ENCODE data around the gene ELMOD1.

ELMOD1 gene

DNA sequence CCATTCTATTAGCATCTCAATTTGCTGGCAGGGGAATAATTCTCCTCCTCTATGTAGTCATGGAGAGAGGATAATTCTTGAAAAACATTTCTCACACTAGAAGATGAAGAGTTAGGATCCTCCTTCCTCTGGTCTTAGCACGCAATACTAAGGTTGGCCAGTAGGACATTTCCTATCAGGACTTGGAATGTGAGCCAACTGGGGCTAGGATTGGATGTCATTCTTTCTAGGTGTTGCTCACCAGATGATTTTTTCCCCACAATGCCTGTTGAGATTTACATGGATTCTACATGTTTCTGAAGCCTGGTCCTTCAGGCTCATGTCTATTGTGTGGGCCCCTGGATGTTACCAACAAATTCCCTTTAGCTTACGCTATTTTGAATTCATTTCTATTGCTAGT is 92.9 kb downstream of the ELMOD1 start:
- no peak overlapping the region for H3K4me3 ChIP-seq (replicated peaks; ENCODE audit: insufficient read depth, low read length)
- TF ChIP-seq POLR2AphosphoS5 (IDR thresholded peaks at IDR 0.05; ENCODE audit: low read depth) (no peak), GABPA (IDR thresholded peaks at IDR 0.05; ENCODE audit: low read depth) (no peak), SPI1 (IDR thresholded peaks at IDR 0.05; ENCODE audit: borderline replicate concordance, low read depth) (no peak)
- TF ChIP-seq, protein P1, sequence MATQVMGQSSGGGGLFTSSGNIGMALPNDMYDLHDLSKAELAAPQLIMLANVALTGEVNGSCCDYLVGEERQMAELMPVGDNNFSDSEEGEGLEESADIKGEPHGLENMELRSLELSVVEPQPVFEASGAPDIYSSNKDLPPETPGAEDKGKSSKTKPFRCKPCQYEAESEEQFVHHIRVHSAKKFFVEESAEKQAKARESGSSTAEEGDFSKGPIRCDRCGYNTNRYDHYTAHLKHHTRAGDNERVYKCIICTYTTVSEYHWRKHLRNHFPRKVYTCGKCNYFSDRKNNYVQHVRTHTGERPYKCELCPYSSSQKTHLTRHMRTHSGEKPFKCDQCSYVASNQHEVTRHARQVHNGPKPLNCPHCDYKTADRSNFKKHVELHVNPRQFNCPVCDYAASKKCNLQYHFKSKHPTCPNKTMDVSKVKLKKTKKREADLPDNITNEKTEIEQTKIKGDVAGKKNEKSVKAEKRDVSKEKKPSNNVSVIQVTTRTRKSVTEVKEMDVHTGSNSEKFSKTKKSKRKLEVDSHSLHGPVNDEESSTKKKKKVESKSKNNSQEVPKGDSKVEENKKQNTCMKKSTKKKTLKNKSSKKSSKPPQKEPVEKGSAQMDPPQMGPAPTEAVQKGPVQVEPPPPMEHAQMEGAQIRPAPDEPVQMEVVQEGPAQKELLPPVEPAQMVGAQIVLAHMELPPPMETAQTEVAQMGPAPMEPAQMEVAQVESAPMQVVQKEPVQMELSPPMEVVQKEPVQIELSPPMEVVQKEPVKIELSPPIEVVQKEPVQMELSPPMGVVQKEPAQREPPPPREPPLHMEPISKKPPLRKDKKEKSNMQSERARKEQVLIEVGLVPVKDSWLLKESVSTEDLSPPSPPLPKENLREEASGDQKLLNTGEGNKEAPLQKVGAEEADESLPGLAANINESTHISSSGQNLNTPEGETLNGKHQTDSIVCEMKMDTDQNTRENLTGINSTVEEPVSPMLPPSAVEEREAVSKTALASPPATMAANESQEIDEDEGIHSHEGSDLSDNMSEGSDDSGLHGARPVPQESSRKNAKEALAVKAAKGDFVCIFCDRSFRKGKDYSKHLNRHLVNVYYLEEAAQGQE (IDR thresholded peaks at IDR 0.05; ENCODE audit: insufficient replicate concordance, low read depth): no peak
- TF ChIP-seq, protein P2, sequence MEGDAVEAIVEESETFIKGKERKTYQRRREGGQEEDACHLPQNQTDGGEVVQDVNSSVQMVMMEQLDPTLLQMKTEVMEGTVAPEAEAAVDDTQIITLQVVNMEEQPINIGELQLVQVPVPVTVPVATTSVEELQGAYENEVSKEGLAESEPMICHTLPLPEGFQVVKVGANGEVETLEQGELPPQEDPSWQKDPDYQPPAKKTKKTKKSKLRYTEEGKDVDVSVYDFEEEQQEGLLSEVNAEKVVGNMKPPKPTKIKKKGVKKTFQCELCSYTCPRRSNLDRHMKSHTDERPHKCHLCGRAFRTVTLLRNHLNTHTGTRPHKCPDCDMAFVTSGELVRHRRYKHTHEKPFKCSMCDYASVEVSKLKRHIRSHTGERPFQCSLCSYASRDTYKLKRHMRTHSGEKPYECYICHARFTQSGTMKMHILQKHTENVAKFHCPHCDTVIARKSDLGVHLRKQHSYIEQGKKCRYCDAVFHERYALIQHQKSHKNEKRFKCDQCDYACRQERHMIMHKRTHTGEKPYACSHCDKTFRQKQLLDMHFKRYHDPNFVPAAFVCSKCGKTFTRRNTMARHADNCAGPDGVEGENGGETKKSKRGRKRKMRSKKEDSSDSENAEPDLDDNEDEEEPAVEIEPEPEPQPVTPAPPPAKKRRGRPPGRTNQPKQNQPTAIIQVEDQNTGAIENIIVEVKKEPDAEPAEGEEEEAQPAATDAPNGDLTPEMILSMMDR (IDR thresholded peaks at IDR 0.05; ENCODE audit: insufficient read depth, low read length): no peak
- H3K27ac ChIP-seq (replicated peaks): no peak overlapping the region
- peak in 1 of 2 experiments; percentile 26 for DNase-seq (ENCODE audit: low read depth in 1 of 2, low spot score in 1 of 2)
- no peaks in the 10 kb centered on the region for H3K27me3 ChIP-seq (ENCODE audit: insufficient read depth, poor library complexity, severe bottlenecking)

DNA sequence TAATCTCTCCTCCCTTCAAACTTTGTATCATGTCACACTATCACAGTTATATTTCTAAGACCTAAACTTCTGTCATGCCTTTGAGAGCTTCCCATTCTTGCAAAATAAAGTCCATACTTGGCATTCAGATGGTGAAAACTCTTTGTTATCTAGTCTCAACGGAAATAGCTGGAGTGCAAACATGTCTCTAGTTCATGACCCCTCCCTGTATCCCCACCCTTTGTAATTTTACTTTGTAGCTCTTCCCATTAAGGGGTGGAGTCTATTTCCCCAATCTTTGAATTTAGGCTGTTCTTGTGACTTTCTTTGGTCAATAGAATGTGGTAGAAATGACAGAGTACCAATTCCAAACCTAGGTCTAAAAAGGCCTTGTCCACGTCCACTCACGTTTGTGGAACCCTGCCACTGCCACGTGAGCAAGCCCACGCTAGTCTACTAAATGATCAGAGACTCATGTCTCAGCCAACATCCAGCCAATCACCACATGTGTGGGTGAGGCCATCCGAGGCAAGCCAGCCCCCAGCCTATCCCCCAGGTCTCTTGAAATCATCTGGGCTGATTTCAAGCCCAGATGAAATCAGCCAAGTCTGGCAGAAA is 97.5 kb downstream of the ELMOD1 start:
- no peak overlapping the region for H3K27ac ChIP-seq (replicated peaks)
- H3K27me3 ChIP-seq (ENCODE audit: insufficient read depth, poor library complexity, severe bottlenecking): no peaks in the 10 kb centered on the region
- H3K4me3 ChIP-seq (replicated peaks; ENCODE audit: insufficient read depth, low read length): no peak overlapping the region
- no peak for DNase-seq (ENCODE audit: low read depth in 1 of 2, low spot score in 1 of 2)
- TF ChIP-seq, protein P2 (IDR thresholded peaks at IDR 0.05; ENCODE audit: insufficient read depth, low read length): no peak
- TF ChIP-seq POLR2AphosphoS5 (IDR thresholded peaks at IDR 0.05; ENCODE audit: low read depth) (no peak), GABPA (IDR thresholded peaks at IDR 0.05; ENCODE audit: low read depth) (no peak), SPI1 (IDR thresholded peaks at IDR 0.05; ENCODE audit: borderline replicate concordance, low read depth) (no peak)
- TF ChIP-seq, protein P1 (IDR thresholded peaks at IDR 0.05; ENCODE audit: insufficient replicate concordance, low read depth): no peak

DNA sequence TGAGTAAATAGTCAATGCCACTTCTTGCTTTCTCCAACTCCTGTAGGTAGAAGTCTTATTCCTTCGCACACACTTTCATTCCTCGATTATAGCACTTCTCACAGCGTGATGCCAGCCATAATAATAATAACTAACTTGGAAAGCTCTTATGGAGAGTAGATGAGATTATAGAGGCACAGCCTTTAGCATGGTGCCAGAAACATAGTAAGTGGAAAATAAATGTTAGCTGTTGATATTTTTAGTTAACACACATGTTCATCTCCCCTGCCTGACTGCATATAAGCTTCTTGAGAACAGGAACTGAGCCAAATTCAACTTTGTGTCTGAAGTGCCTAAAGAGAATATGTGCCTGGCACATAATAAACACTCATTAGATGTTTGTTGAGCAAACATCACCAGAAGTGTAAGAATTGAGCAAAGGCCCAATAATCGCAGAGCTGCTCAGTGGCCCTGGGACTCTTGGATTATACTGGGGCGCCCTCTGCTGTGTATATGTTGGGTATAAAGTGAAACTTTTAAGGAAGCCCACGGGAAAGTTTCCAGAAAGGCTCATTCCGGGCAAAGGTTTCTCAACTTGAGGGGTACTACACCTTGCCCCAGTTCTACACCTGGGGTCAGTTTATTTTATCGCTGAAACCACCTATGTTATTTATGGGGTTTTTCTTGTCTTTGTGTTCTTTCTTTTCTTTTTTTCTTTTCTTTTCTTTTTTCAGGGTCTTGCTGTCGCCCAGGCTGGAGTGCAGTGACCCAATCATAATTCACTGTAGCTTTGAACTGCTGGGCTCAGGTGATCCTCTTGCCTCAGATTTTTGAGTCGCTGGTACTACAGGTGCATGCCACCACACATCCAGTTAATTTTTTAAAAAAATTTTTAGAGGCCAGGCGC is 98.6 kb downstream of the ELMOD1 start:
- Histone ChIP-seq H3K4me3 (replicated peaks; ENCODE audit: insufficient read depth, low read length) (no peak overlapping the region), H3K27ac (replicated peaks) (no peak overlapping the region), H3K27me3 (ENCODE audit: insufficient read depth, poor library complexity, severe bottlenecking) (no peaks in the 10 kb centered on the region)
- TF ChIP-seq, protein P1 (IDR thresholded peaks at IDR 0.05; ENCODE audit: insufficient replicate concordance, low read depth): no peak
- TF ChIP-seq, protein P2 (IDR thresholded peaks at IDR 0.05; ENCODE audit: insufficient read depth, low read length): no peak
- TF ChIP-seq SPI1 (IDR thresholded peaks at IDR 0.05; ENCODE audit: borderline replicate concordance, low read depth) (no peak), POLR2AphosphoS5 (IDR thresholded peaks at IDR 0.05; ENCODE audit: low read depth) (no peak), GABPA (IDR thresholded peaks at IDR 0.05; ENCODE audit: low read depth) (no peak)
- peak in 1 of 2 experiments; percentile 69 for DNase-seq (ENCODE audit: low read depth in 1 of 2, low spot score in 1 of 2)
